HL-60 (cell line): ENCODE measurements around the gene RANBP2.
"Not testable (repeated sequence)": the region's sequence is repeated elsewhere in the genome, so short reads cannot be mapped to it uniquely, and the experiment has no call there.

ENCODE experiments used
- GABPA ChIP-seq: IDR thresholded peaks from 2 replicates; pipeline ENCODE4 v1.6.1; 2012; ENCODE audit warnings: low read depth
- POLR2AphosphoS5 ChIP-seq: IDR thresholded peaks from 2 replicates; pipeline ENCODE4 v1.6.1; 2012; ENCODE audit warnings: low read depth
- SPI1 ChIP-seq: IDR thresholded peaks from 2 replicates; pipeline ENCODE4 v1.6.1; 2012; ENCODE audit warnings: low read depth, mild to moderate bottlenecking, borderline replicate concordance
- TF ChIP-seq, protein P1 (sequence below): IDR thresholded peaks from one replicate; pipeline ENCODE4 v1.5.1; 2011; ENCODE audit warnings: low read length, control low read depth, inconsistent platforms; ENCODE audit not compliant: insufficient read depth

DNA sequence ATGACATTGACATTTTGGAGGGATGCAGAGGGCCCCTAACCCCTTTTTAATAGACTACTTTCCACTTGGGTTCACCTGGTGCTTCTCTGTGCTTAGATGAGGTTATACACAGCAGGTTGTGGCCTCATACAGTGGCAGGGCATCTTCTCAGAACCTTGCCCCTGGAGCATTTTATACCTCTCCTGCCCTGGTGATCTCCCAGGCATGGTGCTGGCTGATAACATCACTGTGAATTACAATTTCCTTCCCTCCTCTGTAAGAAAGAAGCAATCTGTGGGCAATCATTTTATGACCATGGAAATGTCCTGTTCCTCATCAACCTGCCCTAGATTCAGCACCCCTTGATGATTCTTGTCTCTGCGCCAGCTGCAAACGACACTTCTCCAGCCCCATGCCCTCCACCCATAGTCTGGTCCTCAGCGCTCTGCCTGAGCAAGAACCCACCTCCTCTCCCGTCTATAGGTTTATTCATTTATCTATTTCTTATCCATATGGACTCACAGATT lies 42.0 kb upstream of the RANBP2 start:
- TF ChIP-seq POLR2AphosphoS5, GABPA, SPI1: not testable (repeated sequence)
- TF ChIP-seq, protein P1, sequence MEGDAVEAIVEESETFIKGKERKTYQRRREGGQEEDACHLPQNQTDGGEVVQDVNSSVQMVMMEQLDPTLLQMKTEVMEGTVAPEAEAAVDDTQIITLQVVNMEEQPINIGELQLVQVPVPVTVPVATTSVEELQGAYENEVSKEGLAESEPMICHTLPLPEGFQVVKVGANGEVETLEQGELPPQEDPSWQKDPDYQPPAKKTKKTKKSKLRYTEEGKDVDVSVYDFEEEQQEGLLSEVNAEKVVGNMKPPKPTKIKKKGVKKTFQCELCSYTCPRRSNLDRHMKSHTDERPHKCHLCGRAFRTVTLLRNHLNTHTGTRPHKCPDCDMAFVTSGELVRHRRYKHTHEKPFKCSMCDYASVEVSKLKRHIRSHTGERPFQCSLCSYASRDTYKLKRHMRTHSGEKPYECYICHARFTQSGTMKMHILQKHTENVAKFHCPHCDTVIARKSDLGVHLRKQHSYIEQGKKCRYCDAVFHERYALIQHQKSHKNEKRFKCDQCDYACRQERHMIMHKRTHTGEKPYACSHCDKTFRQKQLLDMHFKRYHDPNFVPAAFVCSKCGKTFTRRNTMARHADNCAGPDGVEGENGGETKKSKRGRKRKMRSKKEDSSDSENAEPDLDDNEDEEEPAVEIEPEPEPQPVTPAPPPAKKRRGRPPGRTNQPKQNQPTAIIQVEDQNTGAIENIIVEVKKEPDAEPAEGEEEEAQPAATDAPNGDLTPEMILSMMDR, result not testable (repeated sequence)
